Stromal cell of bone marrow (primary cell): ENCODE measurements around the gene C19orf12.
"Not testable (repeated sequence)": the region's sequence is repeated elsewhere in the genome, so short reads cannot be mapped to it uniquely, and the experiment has no call there.

Experiments
- DNase-seq: peaks from one replicate; pipeline ENCODE4 v3.0.0-alpha.2; 2012; ENCODE audit warnings: low read depth

C19orf12 gene

DNA sequence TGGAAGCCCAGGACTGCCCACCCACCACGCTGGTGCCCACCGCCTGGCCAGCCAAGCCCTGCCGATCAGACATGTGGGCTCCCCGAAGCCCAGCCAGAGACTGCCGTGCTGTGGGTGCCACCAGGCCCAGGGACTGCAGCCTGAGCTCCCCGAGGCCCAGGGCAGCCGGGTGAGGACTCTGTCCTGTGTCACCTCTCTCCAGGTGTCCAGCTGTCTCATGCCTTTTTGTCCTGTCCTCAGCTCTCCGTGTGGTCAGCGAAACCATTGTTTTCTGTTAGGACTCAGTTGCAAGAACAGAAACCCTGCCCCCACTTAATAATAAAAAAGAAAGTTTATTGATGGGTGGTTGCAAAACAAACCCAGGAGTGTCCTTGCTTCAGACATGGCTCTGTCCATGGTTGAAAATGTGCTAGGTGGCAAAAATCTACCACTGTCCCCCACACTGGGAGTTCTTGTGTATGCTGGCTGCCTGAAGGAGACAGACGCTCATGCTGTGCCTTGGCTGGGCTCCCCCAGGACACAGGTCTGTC lies 39.9 kb downstream of the C19orf12 start:
- no peak for DNase-seq

DNA sequence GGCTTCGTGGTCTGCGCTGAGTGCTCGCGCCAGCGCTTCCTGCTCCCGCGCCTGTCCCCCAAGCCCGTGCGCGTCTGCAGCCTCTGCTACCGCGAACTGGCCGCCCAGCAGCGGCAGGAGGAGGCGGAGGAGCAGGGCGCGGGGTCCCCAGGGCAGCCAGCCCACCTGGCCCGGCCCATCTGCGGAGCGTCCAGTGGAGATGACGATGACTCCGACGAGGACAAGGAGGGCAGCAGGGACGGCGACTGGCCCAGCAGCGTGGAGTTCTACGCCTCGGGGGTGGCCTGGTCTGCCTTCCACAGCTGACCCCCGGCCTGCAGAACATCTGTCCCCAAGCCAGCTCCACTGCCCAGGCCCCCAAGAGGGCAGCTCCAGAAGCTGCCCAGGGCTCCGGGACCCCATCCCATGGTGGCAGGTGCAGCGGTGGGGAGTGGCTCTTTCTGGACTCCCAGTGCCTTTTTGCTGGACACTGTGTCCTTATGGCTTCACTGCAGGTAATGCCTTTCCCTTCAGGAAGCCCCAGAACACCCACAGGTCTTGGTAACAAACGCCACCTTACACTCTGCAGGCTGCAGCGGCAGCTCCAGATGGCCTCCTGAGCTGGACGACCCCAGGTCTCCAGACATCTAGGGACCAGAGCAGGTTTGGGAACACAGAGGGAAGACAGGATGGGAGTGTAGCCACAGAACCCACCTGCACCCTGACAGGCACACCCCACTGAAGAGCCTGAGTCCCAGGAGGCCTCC lies 40.5 kb downstream of the C19orf12 start:
- DNase-seq = no peak

DNA sequence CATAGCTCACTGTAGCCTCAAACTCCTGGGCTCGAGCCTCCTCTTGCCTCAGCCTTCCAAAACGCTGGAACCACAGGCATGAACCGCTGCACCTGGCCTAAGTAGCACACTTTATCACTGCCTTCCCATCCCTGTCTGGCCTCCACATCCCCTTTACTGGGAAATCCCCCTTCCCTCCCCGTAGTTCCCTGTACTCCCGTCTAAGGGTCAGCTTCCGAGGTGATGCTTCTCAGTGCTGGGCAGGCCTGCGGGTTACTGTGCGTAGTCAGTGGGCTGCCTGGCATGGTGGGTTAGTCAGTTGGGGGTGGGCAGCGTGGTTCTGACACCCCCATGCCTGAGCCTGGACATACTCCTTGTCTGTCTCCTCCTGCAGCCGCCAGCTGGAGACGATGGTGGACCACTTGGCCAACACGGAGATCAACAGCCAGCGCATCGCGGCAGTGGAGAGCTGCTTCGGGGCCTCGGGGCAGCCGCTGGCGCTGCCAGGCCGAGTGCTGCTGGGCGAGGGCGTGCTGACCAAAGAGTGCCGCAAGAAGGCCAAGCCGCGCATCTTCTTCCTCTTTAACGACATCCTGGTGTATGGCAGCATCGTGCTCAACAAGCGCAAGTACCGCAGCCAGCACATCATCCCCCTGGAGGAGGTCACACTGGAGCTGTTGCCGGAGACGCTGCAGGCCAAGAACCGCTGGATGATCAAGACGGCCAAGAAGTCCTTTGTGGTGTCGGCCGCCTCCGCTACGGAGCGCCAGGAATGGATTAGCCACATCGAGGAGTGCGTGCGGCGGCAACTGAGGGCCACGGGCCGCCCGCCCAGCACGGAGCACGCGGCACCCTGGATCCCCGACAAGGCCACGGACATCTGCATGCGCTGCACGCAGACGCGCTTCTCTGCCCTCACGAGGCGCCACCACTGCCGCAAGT lies 41.4 kb downstream of the C19orf12 start:
- no peak for DNase-seq

DNA sequence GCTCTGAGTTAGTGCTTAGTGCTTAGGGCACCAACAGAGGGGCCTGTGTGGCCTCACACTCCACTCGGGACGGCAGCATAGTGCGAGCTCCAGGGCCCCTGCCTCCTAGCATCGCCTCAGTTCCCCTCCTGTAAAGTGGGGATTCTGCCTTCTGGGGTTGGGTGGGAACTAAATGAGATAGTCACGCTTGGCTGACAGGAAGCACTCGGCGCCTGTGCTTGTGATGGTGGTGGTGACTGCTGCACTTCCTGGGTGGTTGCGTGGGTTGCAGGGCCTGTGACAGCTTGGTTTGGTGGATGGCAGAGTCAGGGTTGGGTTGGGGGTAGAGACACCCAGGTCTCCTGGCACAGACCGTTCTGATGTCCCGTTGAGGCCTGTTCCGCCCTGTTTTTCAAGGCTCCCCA lies 42.1 kb downstream of the C19orf12 start:
- no peak for DNase-seq

DNA sequence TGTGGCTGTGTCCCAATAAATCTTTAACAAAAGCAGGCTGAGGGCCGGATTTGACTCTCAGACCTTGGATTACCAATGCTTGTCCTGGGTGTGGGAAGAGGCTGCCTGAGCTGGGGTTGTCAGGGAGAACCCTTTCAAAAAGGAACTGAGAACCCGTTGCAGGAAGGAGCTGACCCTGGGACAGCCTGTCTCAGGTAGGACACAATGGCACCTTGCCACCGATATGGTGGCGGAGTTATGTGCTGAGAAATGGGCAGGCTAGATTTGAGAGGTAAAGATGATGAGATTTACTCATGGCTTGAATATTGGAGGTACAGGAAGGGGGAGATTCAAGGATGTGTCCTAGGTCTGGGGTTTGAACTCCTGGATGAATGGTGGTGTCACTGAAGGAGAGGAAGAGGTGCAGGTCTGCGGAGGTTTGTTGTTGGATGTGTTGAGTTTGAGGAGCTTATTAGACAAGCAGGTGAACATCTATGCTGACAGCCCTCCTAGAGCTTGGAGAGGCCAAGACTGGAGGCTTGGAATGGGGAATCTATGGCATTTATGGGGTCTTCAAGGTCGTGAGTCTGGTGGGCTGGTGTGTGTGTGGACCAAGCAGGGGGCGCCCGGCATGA lies 42.6 kb downstream of the C19orf12 start:
- no peak for DNase-seq

DNA sequence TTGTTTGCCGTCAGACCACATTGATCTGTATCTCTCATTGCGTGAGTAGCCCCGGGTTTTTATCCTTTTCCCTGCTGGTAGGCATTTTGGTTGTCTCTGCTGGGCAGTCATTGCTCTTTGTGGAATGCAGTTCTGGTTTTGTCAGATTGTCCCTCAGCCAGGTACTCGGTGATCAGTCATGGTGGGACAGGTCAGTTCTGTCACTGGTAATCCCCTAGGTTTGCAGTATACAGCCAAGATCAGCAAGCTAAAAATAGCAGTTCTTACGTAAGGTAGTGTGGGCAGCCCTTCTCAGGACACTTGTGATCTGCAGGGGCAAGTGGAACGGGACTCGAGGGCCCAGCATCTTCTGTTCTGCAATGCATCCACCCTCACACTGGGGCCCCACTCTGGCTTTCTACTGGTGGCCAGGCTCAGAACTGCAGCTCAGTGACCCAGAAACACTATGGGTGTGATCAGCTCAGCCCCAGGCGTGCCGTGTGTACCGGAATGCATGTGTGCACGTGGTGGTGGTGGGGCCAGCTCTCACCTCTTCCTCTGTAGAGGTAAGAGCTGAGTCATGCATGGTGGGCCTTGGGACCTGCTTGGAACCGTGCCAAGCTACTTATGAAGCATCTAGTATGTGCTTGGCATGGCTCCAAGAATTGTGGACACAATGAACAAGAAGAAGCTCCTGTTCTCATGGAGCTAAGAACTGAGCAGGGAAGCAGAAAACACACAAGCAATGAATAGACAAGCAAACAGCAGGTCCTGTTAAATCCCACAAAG lies 43.5 kb downstream of the C19orf12 start:
- DNase-seq = no peak

DNA sequence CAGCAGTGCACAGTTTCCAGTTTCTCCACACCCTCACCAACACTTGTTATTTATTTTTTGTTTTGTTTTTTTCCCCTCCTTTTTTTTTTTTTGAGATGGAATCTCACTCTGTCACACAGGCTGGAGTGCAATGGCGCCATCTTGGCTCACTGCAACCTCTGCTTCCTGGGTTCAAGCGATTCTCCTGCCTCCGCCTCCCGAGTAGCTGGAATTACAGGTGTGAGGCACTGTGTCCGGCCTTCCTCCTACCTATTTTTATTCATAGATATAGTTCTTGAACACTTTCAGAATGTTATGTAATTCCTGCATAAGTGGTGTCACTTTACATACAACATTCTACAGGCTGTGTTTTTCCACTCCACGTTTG lies 44.1 kb downstream of the C19orf12 start:
- not testable (repeated sequence) for DNase-seq

DNA sequence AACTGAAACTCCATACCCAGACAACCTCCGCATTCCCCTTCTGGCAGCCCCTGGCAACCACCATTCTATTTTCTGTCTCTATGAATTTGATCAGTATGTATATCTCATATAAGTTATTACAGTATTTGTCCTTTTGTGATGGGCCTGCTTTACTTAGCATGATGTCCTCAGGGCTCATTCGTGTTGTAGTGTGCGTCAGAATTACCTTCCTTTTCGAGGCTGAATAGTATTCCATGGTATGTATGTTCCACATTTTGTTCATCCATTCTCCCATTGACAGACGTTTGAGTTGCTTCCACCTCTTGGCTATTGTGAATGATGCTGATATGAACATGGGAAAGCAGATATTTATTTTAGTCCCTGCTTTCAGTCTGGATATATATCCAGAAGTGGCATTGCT lies 44.8 kb downstream of the C19orf12 start:
- no peak for DNase-seq

DNA sequence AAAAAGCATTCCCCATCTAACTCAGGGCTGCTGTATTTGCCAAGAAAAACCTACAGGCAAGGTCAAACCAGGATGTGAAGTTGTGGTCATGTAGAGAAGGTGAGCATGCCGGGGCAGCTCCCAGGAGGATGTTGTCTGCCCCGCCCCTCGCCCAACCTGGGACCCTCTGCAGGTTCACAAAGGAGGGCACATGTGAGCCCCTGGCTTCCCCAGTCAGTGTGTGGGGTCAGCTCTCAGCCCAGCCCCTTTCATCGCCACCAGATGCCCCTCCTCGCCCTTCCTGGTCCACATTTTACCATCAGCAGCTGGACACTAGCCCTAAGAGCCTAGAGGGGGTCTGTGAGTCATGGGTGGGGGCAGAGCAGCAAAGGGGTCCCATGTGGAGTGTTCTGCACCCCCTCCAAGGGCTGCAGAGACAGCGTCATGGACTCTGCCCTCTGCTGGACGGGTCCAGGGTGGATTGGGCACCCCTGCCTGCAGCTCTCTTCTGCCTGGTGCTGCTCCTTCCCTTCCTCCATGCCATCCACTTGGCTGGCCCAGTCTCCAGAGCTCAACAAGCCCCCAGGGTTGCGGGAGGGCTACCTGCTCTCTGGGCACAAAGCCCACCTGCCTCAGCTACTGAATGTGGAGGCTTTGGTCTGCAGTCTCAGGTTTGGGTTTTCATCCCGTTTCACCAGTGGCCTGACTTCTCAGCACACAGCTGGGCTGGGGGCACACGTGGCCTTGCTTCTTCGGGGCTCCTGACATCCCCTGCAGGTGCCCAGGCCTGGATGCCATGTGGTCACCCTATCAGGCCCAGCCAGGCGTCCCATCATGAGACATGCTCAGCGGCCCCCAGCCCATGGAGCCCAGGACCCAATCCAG lies 46.1 kb downstream of the C19orf12 start:
- no peak for DNase-seq

DNA sequence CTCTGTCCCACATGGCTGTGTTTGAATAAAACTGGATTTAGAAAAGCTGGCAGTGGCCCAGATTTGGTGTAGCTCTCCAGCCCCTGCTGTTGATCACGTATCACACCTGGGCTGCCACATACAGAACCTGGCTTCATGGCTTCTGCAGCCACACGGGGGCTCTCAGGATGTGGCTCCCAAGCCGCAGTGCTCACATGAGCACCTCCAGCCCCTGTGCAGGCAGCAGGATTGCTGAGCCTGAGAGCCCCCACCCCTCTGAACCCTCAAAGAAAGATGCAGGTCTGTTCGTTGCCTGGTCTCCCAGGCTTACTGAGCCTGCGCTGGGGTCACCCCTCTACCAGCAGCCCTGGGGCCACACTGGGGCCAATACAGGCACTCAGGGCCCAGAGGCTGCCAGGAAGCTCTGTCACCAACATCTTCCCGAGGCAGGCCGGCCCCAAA lies 47.1 kb downstream of the C19orf12 start:
- DNase-seq = no peak

DNA sequence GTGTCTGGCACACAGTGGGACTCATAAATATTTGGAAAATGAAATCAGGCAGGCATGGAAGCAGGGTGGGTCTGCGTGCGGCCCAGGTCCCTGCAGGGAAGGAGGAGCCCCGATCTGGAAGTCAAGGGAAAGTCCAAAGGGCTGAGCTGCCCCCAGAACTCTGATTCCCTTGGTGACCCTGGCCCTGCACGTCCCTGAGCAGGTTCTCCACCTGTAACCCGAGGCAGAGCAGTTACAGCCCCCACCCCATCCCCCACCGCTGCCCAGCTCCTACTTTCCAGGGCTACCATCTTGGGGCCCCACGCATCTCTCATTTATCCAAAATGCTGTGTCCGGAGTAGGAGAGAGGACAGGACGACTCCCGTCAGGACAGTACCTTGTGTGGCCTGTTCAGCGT lies 47.7 kb downstream of the C19orf12 start:
- DNase-seq = no peak

DNA sequence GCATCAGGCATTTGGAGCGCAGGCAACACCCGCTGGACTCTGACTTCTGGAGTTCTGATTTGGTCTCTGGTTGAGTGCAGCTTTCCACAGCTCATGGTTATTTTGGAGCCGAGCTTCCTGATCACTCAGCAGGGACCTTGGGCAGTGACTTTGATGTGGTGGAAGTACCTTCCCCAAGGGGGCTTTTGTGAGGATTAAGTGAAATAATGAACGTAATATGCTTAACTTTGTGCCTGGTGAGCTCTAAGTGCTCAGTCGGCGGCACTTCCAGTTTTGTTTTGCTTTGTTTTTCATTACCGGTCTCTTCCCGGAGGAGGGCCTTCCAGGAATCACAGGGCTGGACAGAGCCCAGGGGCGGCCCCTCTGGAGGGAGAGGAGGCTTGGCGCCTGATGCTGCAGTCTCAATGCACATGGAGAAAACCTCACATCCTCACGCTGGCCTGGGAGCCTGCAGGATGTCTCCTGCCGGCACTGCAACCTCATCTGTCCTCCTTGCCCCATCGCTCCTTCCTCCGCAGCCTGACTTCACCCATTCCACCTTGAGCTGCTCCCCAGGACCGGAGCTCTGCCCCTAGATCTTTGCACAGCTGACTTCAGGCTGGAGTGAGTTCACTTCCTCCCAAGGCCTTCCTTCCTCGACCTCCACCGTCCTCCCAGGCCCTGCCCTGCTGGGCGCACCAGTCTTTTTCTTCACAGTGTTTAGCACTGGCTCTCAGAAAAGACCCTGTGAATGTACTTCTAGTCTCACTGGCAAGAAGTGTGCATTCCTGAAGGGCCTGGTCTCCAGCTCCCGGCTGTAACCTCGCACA lies 48.3 kb downstream of the C19orf12 start:
- peak; percentile 80 for DNase-seq

DNA sequence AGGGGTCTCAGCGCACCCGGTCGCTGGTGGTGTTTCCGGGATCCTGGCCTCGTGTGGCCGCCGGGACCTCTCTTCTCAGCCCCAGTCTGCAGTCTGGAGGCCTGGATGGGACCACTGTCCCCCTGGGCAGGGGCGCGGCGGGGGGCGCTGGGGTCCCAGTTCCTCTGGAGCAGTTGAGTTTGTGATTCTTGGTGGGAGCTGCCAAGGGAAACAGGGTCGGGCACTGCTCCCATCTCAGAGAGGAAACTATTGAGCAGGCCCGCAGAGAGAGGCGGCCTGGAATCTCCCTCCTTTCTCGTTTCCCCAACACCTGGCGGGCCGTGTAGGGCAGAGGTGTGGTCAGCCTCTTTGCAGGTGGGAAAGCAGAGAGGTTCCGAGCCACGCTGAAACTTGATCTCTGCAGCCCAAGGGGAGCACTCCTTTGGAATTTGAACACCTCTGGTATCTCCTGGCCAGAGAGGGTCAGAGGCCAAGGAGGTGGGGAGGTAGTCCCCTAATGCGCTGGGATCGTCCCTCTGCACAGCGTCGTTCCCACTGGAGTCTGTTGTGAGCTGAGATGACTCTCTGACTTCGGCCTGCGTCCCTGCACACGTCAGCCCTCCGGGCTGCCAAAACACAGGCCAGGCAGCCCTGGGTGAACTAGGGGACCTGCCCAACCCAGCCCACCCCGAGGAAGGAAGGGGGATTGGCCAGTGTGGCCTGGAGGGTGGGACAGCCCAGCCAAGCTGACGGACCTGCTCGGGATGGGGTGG lies 49.1 kb downstream of the C19orf12 start:
- DNase-seq = peak; percentile 73

DNA sequence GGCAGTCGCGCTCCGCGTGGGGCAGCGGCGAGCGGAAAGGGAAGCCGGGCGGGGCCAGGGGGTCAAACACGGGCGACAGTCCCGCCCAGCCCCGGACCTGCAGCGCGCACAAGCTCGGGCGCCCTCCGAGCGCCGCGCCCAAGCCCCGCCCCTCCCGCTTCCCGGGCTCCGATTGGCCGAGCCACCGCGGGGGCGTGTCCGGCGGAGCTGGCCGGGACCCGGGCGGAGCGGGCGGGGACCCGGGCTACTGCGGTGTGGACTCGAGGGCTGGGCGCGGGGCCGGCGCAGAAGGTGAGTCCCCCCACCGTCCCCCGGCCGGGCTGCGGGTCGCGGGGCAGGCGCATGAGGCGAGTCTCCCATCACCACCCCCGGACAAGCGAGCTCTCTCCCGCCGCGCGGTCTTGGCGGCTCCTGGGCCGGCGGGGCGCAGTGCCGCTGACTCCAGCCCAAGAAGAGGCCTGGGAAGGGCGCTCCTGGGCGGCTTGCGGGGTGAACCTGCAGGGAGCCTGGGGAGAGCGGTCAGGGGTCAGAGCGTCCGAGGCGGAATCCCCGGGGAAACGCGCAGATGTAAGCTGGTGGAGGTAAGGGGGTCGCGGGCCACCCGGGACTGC lies 49.7 kb downstream of the C19orf12 start, which contains the start of gene PLEKHF1:
TSS of gene PLEKHF1 (plus strand) at position 247 of the 611 bp plus-strand sequence. CDS start 8,379 bp downstream, outside the sequence.
- peak; percentile 65 for DNase-seq

DNA sequence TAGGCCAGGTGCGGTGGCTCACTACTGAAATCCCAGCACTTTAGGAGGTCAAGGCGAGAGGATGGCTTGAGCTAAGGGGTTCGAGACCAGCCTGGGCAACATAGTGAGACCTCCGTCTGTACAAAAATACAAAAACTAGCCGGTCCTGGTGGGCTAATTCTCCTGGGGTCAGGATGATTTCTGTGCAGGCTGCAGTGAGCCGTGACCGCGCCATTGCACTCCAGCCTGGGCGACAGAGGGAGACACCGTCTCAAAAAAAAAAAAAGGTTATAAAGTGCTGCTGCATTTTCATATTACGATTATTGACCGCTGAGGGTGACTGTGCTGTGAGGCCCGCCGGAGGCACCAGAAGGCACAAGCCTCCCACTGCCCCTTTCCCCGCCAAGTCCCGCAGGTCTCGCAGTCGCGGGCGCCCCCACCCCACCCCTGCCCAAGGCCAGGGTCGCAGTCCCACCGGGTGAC lies 50.3 kb downstream of the C19orf12 start:
- DNase-seq = no peak

DNA sequence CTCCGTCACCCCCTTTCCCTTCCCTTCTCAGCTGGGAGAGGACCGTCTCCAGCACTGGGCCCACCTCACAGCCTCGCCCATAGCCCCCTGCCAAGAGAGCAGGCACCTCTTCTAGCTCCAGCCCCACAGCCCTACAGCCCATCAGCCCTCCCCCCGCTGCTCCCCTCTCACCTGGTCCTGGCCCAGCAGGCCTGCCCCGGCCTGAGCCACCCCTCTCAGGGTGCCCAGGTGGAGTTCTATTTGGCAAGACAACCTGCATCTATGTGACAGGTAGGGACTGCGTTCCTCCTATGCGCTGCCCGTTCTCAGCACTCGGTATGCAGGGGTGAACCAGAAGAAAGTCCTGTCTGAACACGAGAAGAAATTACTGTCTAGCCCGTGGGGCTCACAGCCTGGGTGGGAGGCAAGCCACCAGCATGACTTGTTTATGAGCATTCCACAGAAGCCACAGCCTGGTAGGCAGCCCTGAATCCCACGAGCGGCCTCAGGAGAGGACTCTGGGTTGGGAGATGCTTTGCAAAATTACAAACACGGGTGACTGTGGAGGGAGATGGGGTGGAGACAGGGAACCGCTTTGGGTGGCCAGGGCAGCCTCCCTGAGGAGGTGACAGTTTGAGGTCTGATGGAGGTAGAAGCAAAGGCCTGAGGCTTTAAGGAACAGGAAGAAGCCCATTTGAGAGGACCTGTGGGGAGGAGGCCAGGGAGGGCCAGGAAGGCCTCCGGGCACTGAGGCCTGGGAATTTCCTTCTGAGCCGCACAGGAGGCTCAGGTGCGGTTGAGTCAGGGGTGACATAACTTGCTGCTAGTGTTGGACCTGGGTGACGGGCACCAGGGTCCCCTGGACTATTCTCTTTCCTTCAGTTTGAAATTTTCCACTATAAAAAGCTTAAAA lies 51.0 kb downstream of the C19orf12 start:
- DNase-seq = no peak
